Measurements from ENCODE around the gene SETBP1. TPM values are rescaled to one million over a fixed set of nuclear protein-coding genes. Genes with fewer than 3 reads are reported as not detected.

The SETBP1 gene
- total and polyA plus RNA-seq, 2 donors from 2014 or later = 2.7 to 71.7 TPM

DNA sequence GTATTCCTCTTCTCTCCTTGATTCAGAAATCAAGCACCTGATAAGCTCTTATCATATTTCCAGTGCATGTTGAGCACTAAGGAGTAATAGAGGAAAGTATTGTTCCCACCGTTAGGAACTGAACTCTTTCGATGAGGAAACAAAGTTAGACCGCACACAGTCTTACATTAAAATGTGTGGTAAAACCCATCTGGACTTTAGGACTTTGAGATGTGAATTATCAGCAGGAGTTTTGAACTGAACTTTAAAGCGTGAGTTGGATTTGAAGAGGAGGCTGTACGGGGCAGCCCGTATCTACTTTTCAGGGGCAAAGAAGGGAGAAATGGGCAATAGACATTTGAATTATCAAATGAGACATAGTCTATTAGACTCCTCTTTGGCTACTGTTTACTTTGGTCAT is 134.4 kb downstream of the SETBP1 start:
- Histone ChIP-seq H3K9me3 (ENCODE audit: control insufficient read depth in 2 of 3, insufficient read depth in 1 of 3, low read length in 3 of 3) (no peaks in the 10 kb centered on the region), H3K27ac (ENCODE audit: low read depth in 2 of 2, low read length in 2 of 2) (no peak overlapping the region), H3K36me3 (ENCODE audit: control insufficient read depth in 2 of 3, insufficient read depth in 3 of 3, low read length in 3 of 3) (no peaks in the 10 kb centered on the region), H3K4me1 (ENCODE audit: control insufficient read depth in 2 of 3, insufficient read depth in 2 of 3, low read depth in 1 of 3, low read length in 3 of 3) (peaks cover 28 to 32% (median 28%) of the 10 kb centered on the region in 3 donors), H3K27me3 (ENCODE audit: control insufficient read depth, insufficient read depth, low read length) (no peaks in the 10 kb centered on the region), H3K9ac (ENCODE audit: low read length in 3 of 3) (no peak overlapping the region), H3K4me3 (ENCODE audit: low read length in 3 of 3) (no peak overlapping the region)
- intact Hi-C loops (cut with DNase I) = no loop called here
- no peak for FAIRE-seq
- DNase-seq = no peak
- TF ChIP-seq, protein P1, sequence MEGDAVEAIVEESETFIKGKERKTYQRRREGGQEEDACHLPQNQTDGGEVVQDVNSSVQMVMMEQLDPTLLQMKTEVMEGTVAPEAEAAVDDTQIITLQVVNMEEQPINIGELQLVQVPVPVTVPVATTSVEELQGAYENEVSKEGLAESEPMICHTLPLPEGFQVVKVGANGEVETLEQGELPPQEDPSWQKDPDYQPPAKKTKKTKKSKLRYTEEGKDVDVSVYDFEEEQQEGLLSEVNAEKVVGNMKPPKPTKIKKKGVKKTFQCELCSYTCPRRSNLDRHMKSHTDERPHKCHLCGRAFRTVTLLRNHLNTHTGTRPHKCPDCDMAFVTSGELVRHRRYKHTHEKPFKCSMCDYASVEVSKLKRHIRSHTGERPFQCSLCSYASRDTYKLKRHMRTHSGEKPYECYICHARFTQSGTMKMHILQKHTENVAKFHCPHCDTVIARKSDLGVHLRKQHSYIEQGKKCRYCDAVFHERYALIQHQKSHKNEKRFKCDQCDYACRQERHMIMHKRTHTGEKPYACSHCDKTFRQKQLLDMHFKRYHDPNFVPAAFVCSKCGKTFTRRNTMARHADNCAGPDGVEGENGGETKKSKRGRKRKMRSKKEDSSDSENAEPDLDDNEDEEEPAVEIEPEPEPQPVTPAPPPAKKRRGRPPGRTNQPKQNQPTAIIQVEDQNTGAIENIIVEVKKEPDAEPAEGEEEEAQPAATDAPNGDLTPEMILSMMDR (IDR thresholded peaks at IDR 0.05; ENCODE audit: borderline replicate concordance, extremely low read depth, insufficient read depth) = no peak

DNA sequence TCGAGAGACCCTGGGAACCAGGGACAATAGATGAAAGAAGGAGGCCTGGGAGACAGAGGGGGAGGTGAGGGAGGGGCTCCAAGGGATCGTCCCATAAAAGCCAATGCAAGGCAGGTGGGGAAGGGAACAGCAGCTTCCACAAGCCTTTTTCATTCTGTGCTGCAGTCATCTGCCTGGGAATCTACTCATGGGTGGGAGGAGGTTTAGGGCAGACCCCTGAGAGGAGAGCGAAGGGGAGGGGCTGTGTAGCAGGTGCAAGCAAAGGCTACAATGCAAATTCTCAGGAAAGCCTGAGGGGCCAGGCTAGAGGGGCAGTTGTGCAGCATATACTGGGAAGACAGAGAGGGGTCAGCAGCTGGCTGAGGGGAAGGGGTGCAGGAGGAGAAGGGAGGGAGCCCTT is 135.4 kb downstream of the SETBP1 start:
- FAIRE-seq (no peak), DNase-seq (peak in 3 of 5 donors; percentile 61 to 70 (median 65))
- TF ChIP-seq, protein P1 (IDR thresholded peaks at IDR 0.05; ENCODE audit: borderline replicate concordance, extremely low read depth, insufficient read depth) = no peak
- no peaks in the 10 kb centered on the region for H3K27me3 ChIP-seq (ENCODE audit: control insufficient read depth, insufficient read depth, low read length)
- H3K9ac ChIP-seq (ENCODE audit: low read length in 3 of 3) = no peak overlapping the region
- H3K36me3 ChIP-seq (ENCODE audit: control insufficient read depth in 2 of 3, insufficient read depth in 3 of 3, low read length in 3 of 3) = no peaks in the 10 kb centered on the region
- H3K27ac ChIP-seq (ENCODE audit: low read depth in 2 of 2, low read length in 2 of 2) = peak overlapping the region in 1 of 2 donors; percentile 20
- H3K4me3 ChIP-seq (ENCODE audit: low read length in 3 of 3) = no peak overlapping the region
- intact Hi-C loops (cut with DNase I) = no loop called here
- H3K9me3 ChIP-seq (ENCODE audit: control insufficient read depth in 2 of 3, insufficient read depth in 1 of 3, low read length in 3 of 3) = no peaks in the 10 kb centered on the region
- H3K4me1 ChIP-seq (ENCODE audit: control insufficient read depth in 2 of 3, insufficient read depth in 2 of 3, low read depth in 1 of 3, low read length in 3 of 3) = peaks cover 30 to 39% (median 34%) of the 10 kb centered on the region in 3 donors

DNA sequence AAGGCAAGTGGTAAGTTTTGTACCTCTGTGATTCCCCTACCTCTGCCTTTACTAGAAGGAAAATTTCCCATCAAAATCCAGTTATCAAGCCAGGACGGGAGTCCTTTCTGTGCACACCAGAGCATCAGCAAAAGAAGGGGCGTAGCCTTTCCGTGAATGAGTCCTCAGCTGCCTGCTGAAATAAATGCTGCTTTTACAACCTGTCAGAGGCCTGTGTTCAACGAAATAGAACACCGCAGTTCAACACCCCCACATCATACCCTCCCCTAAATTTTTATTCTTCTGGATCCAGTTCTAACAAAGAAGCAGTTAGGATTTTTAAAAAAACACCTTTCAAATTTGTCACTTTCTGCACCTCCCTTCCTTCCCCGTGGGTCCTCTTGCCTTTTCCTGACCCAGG is 135.8 kb downstream of the SETBP1 start:
- no peak overlapping the region for H3K9ac ChIP-seq (ENCODE audit: low read length in 3 of 3)
- TF ChIP-seq, protein P1 (IDR thresholded peaks at IDR 0.05; ENCODE audit: borderline replicate concordance, extremely low read depth, insufficient read depth) = no peak
- peak in 3 of 5 donors; percentile 61 to 87 (median 84) for DNase-seq
- H3K27ac ChIP-seq (ENCODE audit: low read depth in 2 of 2, low read length in 2 of 2) = peak overlapping the region; percentile 45 to 71
- no peak for FAIRE-seq
- no peaks in the 10 kb centered on the region for H3K27me3 ChIP-seq (ENCODE audit: control insufficient read depth, insufficient read depth, low read length)
- H3K4me1 ChIP-seq (ENCODE audit: control insufficient read depth in 2 of 3, insufficient read depth in 2 of 3, low read depth in 1 of 3, low read length in 3 of 3) = peaks cover 30 to 35% (median 34%) of the 10 kb centered on the region in 3 donors
- H3K4me3 ChIP-seq (ENCODE audit: low read length in 3 of 3) = no peak overlapping the region
- intact Hi-C loops (cut with DNase I) = no loop called here
- H3K9me3 ChIP-seq (ENCODE audit: control insufficient read depth in 2 of 3, insufficient read depth in 1 of 3, low read length in 3 of 3) = no peaks in the 10 kb centered on the region
- H3K36me3 ChIP-seq (ENCODE audit: control insufficient read depth in 2 of 3, insufficient read depth in 3 of 3, low read length in 3 of 3) = no peaks in the 10 kb centered on the region

Data from kidney (tissue), 14 donors.